Neural crest cell (in vitro differentiated cells): ENCODE measurements around the gene MAP4K4. TPM values are rescaled to one million over a fixed set of nuclear protein-coding genes. Genes with fewer than 3 reads are reported as not detected.

ENCODE experiments used
- DNase-seq: peaks from one replicate; pipeline ENCODE4 v3.0.0; 2021; ENCODE audit warnings: low read depth, mixed read lengths, low spot score
- H3K27ac Mint-ChIP-seq: one replicate; pipeline ENCODE4 v1.8.0; 2021; ENCODE audit warnings: mild to moderate bottlenecking, mixed read lengths; ENCODE audit not compliant: unreplicated experiment
- H3K27me3 Mint-ChIP-seq: 2 replicates; pipeline ENCODE4 v1.8.0; 2021; ENCODE audit warnings: low read depth, mild to moderate bottlenecking, mixed read lengths
- H3K36me3 Mint-ChIP-seq: 2 replicates; pipeline ENCODE4 v1.8.0; 2021; ENCODE audit warnings: low read depth, mild to moderate bottlenecking, mixed read lengths
- H3K4me1 Mint-ChIP-seq: 2 replicates; pipeline ENCODE4 v1.8.0; 2021; ENCODE audit warnings: mixed read lengths
- H3K4me3 Mint-ChIP-seq: one replicate; pipeline ENCODE4 v1.8.0; 2021; ENCODE audit warnings: mild to moderate bottlenecking, mixed read lengths
- H3K9me3 Mint-ChIP-seq: 2 replicates; pipeline ENCODE4 v1.8.0; 2021; ENCODE audit warnings: mixed read lengths
- CTCF ChIP-seq: fragments of 200-600 bp; sonication (generic); conservative IDR thresholded peaks from 2 replicates; pipeline ENCODE4 v1.5.0; 2021; ENCODE audit warnings: antibody characterized with exemption, mild to moderate bottlenecking
- total RNA-seq: library from RNA; stranded (reverse); gene quantifications from 2 replicates; pipeline ENCODE4 v1.2.1, GENCODE V29; 2021

MAP4K4 gene
- total RNA-seq, 1 donor from 2014 or later = 209 TPM

- no peaks in the 10 kb centered on the region for H3K27me3 Mint-ChIP-seq
- peaks cover 3% of the 10 kb centered on the region for H3K36me3 Mint-ChIP-seq
- H3K27ac Mint-ChIP-seq = no peak overlapping the region
- peaks cover 67% of the 10 kb centered on the region for H3K4me1 Mint-ChIP-seq
- no peak for DNase-seq
- no peak for TF ChIP-seq CTCF
- no peak overlapping the region for H3K4me3 Mint-ChIP-seq
- peaks cover 2% of the 10 kb centered on the region for H3K9me3 Mint-ChIP-seq
Observed at GRCh38 chr2:101740555-101740964, 43.1 kb downstream of the MAP4K4 start.

GRCh38 chr2:101741775-101742520 is 44.4 kb downstream of the MAP4K4 start:
- no peak for TF ChIP-seq CTCF
- H3K27ac Mint-ChIP-seq = peak overlapping the region; percentile 66
- peaks cover 3% of the 10 kb centered on the region for H3K36me3 Mint-ChIP-seq
- H3K4me1 Mint-ChIP-seq = peaks cover 65% of the 10 kb centered on the region
- no peaks in the 10 kb centered on the region for H3K27me3 Mint-ChIP-seq
- H3K4me3 Mint-ChIP-seq = no peak overlapping the region
- DNase-seq = no peak
- peaks cover 2% of the 10 kb centered on the region for H3K9me3 Mint-ChIP-seq

- DNase-seq = no peak
- H3K27me3 Mint-ChIP-seq = no peaks in the 10 kb centered on the region
- no peak overlapping the region for H3K4me3 Mint-ChIP-seq
- peaks cover 2% of the 10 kb centered on the region for H3K9me3 Mint-ChIP-seq
- H3K27ac Mint-ChIP-seq = peak overlapping the region; percentile 66
- H3K4me1 Mint-ChIP-seq = peaks cover 60% of the 10 kb centered on the region
- no peak for TF ChIP-seq CTCF
- peaks cover 3% of the 10 kb centered on the region for H3K36me3 Mint-ChIP-seq
Observed at GRCh38 chr2:101742547-101742946, 45.0 kb downstream of the MAP4K4 start.

GRCh38 chr2:101743288-101743687 is 45.8 kb downstream of the MAP4K4 start:
- H3K4me1 Mint-ChIP-seq = peaks cover 55% of the 10 kb centered on the region
- H3K27me3 Mint-ChIP-seq = no peaks in the 10 kb centered on the region
- TF ChIP-seq CTCF = no peak
- no peak overlapping the region for H3K4me3 Mint-ChIP-seq
- peaks cover 2% of the 10 kb centered on the region for H3K9me3 Mint-ChIP-seq
- H3K27ac Mint-ChIP-seq = no peak overlapping the region
- peaks cover 4% of the 10 kb centered on the region for H3K36me3 Mint-ChIP-seq
- no peak for DNase-seq

GRCh38 chr2:101744832-101745231 is 47.3 kb downstream of the MAP4K4 start:
- TF ChIP-seq CTCF = no peak
- peaks cover under 1% of the 10 kb centered on the region for H3K9me3 Mint-ChIP-seq
- peaks cover 52% of the 10 kb centered on the region for H3K4me1 Mint-ChIP-seq
- H3K27ac Mint-ChIP-seq = no peak overlapping the region
- no peaks in the 10 kb centered on the region for H3K27me3 Mint-ChIP-seq
- no peak for DNase-seq
- peaks cover 7% of the 10 kb centered on the region for H3K36me3 Mint-ChIP-seq
- H3K4me3 Mint-ChIP-seq = no peak overlapping the region
